HUDEP-2 (cell line): ENCODE data around the gene ACOT7.
A peak's percentile ranks its signal among the peaks of the same experiment; 100 is the strongest.
"Not testable (repeated sequence)": the region's sequence is repeated elsewhere in the genome, so short reads cannot be mapped to it uniquely, and the experiment has no call there.

ENCODE experiments used
- DNase-seq, 76 experiments: peaks; one replicate each; lab custom pipeline; 2025; ENCODE audit not compliant: unreplicated experiment in 76 of 76; lab: John Stamatoyannopoulos, UW

Gene ACOT7

GRCh38 chr1:6393400-6394187 lies at the start of gene ACOT7:
Gene ACOT7, minus strand, starts transcription at chr1:6393767. Its CDS starts 368 bp downstream, at chr1:6393399.
- peak in 73 of 76 experiments; percentile 42 to 92 (median 79) for DNase-seq

GRCh38 chr1:6441586-6441985 lies 48.0 kb upstream of the ACOT7 start:
- DNase-seq = no peak

- DNase-seq = peak in 57 of 76 experiments; percentile 11 to 81 (median 55)
These were observed 46.9 kb upstream of the ACOT7 start for GRCh38 chr1:6440198-6441126.

- DNase-seq = peak in 55 of 76 experiments; percentile 5 to 70 (median 42)
These were observed 44.5 kb upstream of the ACOT7 start for GRCh38 chr1:6438047-6438525.

GRCh38 chr1:6437012-6437700 lies 43.6 kb upstream of the ACOT7 start:
- DNase-seq = peak in 14 of 76 experiments; percentile 6 to 37 (median 22)

GRCh38 chr1:6436277-6436676 lies 42.7 kb upstream of the ACOT7 start:
- not testable (repeated sequence) for DNase-seq

- no peak for DNase-seq
These were observed 42.0 kb upstream of the ACOT7 start for GRCh38 chr1:6435547-6435946.

- DNase-seq = no peak
These were observed 41.6 kb upstream of the ACOT7 start for GRCh38 chr1:6435129-6435528.

GRCh38 chr1:6434186-6434585 lies 40.6 kb upstream of the ACOT7 start:
- DNase-seq = no peak

GRCh38 chr1:6431645-6432579 lies 38.3 kb upstream of the ACOT7 start:
- not testable (repeated sequence) for DNase-seq

- DNase-seq = peak in 49 of 76 experiments; percentile 7 to 66 (median 34)
These were observed 36.3 kb upstream of the ACOT7 start for GRCh38 chr1:6429660-6430411.

GRCh38 chr1:6428453-6428852 lies 34.9 kb upstream of the ACOT7 start:
- not testable (repeated sequence) for DNase-seq

- DNase-seq = peak in 47 of 76 experiments; percentile 7 to 60 (median 37)
These were observed 34.1 kb upstream of the ACOT7 start for GRCh38 chr1:6427441-6428390.

GRCh38 chr1:6426972-6427350 lies 33.4 kb upstream of the ACOT7 start:
- no peak for DNase-seq

GRCh38 chr1:6426277-6426971 lies 32.9 kb upstream of the ACOT7 start:
- DNase-seq = peak in 42 of 76 experiments; percentile 12 to 59 (median 30)

GRCh38 chr1:6425658-6426057 lies 32.1 kb upstream of the ACOT7 start:
- DNase-seq = no peak
